Activated CD4-positive, alpha-beta memory T cell treated with anti-CD3 and anti-CD28 coated beads, Interleukin-2, amount 10 ng/mL, durations not matched to agents 7 days and 5 days (primary cell): ENCODE results near the gene C5AR1. TPM values are rescaled to one million over a fixed set of nuclear protein-coding genes. Genes with fewer than 3 reads are reported as not detected.
A peak's percentile ranks its signal among the peaks of the same experiment; 100 is the strongest.
"Not testable (repeated sequence)": the region's sequence is repeated elsewhere in the genome, so short reads cannot be mapped to it uniquely, and the experiment has no call there.

Experiments used
- CTCF ChIA-PET: fragments of 350-600 bp; sonication (Branson Sonifier 250); formaldehyde crosslinking; loops from one replicate; lab custom pipeline; 2021; ENCODE audit warnings: antibody characterized with exemption, inconsistent platforms; lab: Charles Lee
- POLR2A ChIA-PET: fragments of 350-600 bp; sonication (Branson Sonifier 250); formaldehyde crosslinking; loops from one replicate; lab custom pipeline; 2021; ENCODE audit warnings: antibody characterized with exemption; lab: Charles Lee
- DNase-seq: peaks from one replicate; pipeline ENCODE4 v3.0.0-alpha.2; 2020
- H3K27ac Mint-ChIP-seq: one replicate; pipeline ENCODE4 v1.8.0; 2021; ENCODE audit warnings: mild to moderate bottlenecking, mixed read lengths
- H3K27me3 Mint-ChIP-seq: one replicate; pipeline ENCODE4 v1.8.0; 2021; ENCODE audit warnings: mixed read lengths
- H3K36me3 Mint-ChIP-seq: one replicate; pipeline ENCODE4 v1.8.0; 2021; ENCODE audit warnings: low read depth, mixed read lengths
- H3K4me1 Mint-ChIP-seq: one replicate; pipeline ENCODE4 v1.8.0; 2021; ENCODE audit warnings: mixed read lengths
- H3K4me3 Mint-ChIP-seq: one replicate; pipeline ENCODE4 v1.8.0; 2021; ENCODE audit warnings: mild to moderate bottlenecking, mixed read lengths
- H3K9me3 Mint-ChIP-seq: one replicate; pipeline ENCODE4 v1.8.0; 2021; ENCODE audit warnings: mixed read lengths
- total RNA-seq, 2 experiments: library from RNA; stranded (reverse); gene quantifications; one replicate each; pipeline ENCODE4 v1.2.3, GENCODE V29; 2021

Gene C5AR1
- total RNA-seq, 2 experiments from 2014 or later = not detected

- H3K4me1 Mint-ChIP-seq = peaks cover 21% of the 10 kb centered on the region
- H3K27me3 Mint-ChIP-seq = no peaks in the 10 kb centered on the region
- ChIA-PET CTCF (interaction anchor here (0.6 to 2.8 kb wide), 13 partner anchors 9 to 426 kb away, joined by 3 to 17 read pairs (median 6); partner anchors contain the start of genes CCDC9, DHX34 and KPTN), POLR2A (interaction anchor here (0.8 to 4.4 kb wide), 24 partner anchors 8 to 1052 kb away, joined by 3 to 85 read pairs (median 5); partner anchors contain the start of genes CCDC9, DHX34, EMP3 and KPTN)
- peak overlapping the region; percentile 99 for H3K27ac Mint-ChIP-seq
- H3K9me3 Mint-ChIP-seq = no peaks in the 10 kb centered on the region
- H3K4me3 Mint-ChIP-seq = peak overlapping the region; percentile 98
- peaks cover 20% of the 10 kb centered on the region for H3K36me3 Mint-ChIP-seq
- DNase-seq = peak; percentile 93
Observed at GRCh38 chr19:47273313-47274070, 36.2 kb upstream of the C5AR1 start.

GRCh38 chr19:47274071-47274890, 35.4 kb upstream of the C5AR1 start, which contains the start of gene INAFM1:
TSS of gene INAFM1 (plus strand) at chr19:47274885. CDS start at chr19:47274920, 35 bp downstream.
- POLR2A ChIA-PET = interaction anchor here (0.8 to 4.4 kb wide), 28 partner anchors 9 to 1051 kb away, joined by 3 to 85 read pairs (median 4); partner anchors contain the start of genes CCDC9, DHX34, EMP3 and KPTN
- Mint-ChIP-seq H3K36me3 (peaks cover 20% of the 10 kb centered on the region), H3K27ac (peak within 1 kb of the TSS; percentile 99), H3K27me3 (no peaks in the 10 kb centered on the region), H3K4me1 (peaks cover 21% of the 10 kb centered on the region), H3K9me3 (no peaks in the 10 kb centered on the region), H3K4me3 (peak within 1 kb of the TSS; percentile 98)
- CTCF ChIA-PET = interaction anchor here (0.6 to 2.8 kb wide), 15 partner anchors 9 to 425 kb away, joined by 3 to 17 read pairs (median 6); partner anchors contain the start of genes CCDC9, DHX34, KPTN and ZC3H4
- peak; percentile 99 for DNase-seq

- ChIA-PET CTCF (interaction anchor here (0.8 to 2.8 kb wide), 11 partner anchors 8 to 153 kb away, joined by 3 to 17 read pairs (median 6); partner anchors contain the start of gene DHX34), POLR2A (interaction anchor here (0.8 to 4.4 kb wide), 17 partner anchors 10 to 1050 kb away, joined by 3 to 85 read pairs (median 5); partner anchors contain the start of genes CCDC9, DHX34, EMP3 and KPTN)
- Mint-ChIP-seq H3K4me1 (peaks cover 23% of the 10 kb centered on the region), H3K27ac (no peak overlapping the region), H3K36me3 (peaks cover 21% of the 10 kb centered on the region), H3K9me3 (no peaks in the 10 kb centered on the region), H3K4me3 (peak overlapping the region; percentile 58), H3K27me3 (no peaks in the 10 kb centered on the region)
- no peak for DNase-seq
Observed at GRCh38 chr19:47274891-47275761, 34.5 kb upstream of the C5AR1 start.

GRCh38 chr19:47275791-47276461, 33.7 kb upstream of the C5AR1 start:
- POLR2A ChIA-PET = interaction anchor here (1.2 to 4.4 kb wide), 5 partner anchors 9 to 240 kb away, joined by 3 to 85 read pairs (median 14); partner anchors contain the start of genes CCDC9, DHX34 and ZC3H4
- no peaks in the 10 kb centered on the region for H3K9me3 Mint-ChIP-seq
- no peak for DNase-seq
- peaks cover 23% of the 10 kb centered on the region for H3K4me1 Mint-ChIP-seq
- H3K27ac Mint-ChIP-seq = no peak overlapping the region
- H3K4me3 Mint-ChIP-seq = peak overlapping the region; percentile 58
- no peaks in the 10 kb centered on the region for H3K27me3 Mint-ChIP-seq
- CTCF ChIA-PET = interaction anchor here (0.8 to 2.8 kb wide), 9 partner anchors 9 to 152 kb away, joined by 3 to 17 read pairs (median 5); partner anchors contain the start of genes CCDC9 and DHX34
- H3K36me3 Mint-ChIP-seq = peaks cover 13% of the 10 kb centered on the region

GRCh38 chr19:47276513-47276912, 33.1 kb upstream of the C5AR1 start:
- CTCF ChIA-PET = interaction anchor here (0.9 to 1.2 kb wide), 4 partner anchors 10 to 73 kb away, joined by 3 to 5 read pairs (median 4); partner anchors contain the start of genes CCDC9 and DHX34
- not testable (repeated sequence) for H3K27ac Mint-ChIP-seq, DNase-seq, H3K27me3 Mint-ChIP-seq, H3K4me3 Mint-ChIP-seq, H3K9me3 Mint-ChIP-seq, H3K36me3 Mint-ChIP-seq
- peaks cover 23% of the 10 kb centered on the region for H3K4me1 Mint-ChIP-seq
- POLR2A ChIA-PET = interaction anchor here (1.2 to 2.1 kb wide), 2 partner anchors 8 to 239 kb away, joined by 3 to 9 read pairs; no protein-coding TSS in a partner anchor

- H3K27ac Mint-ChIP-seq = no peak overlapping the region
- DNase-seq = peak; percentile 72
- no peak overlapping the region for H3K4me3 Mint-ChIP-seq
- H3K36me3 Mint-ChIP-seq = peaks cover 10% of the 10 kb centered on the region
- H3K27me3 Mint-ChIP-seq = no peaks in the 10 kb centered on the region
- ChIA-PET CTCF (interaction anchor here (1.6 to 1.9 kb wide), 2 partner anchors 18 to 69 kb away, joined by 7 read pairs; partner anchors contain the start of gene DHX34), POLR2A (no interaction called here)
- H3K4me1 Mint-ChIP-seq = peaks cover 11% of the 10 kb centered on the region
- no peaks in the 10 kb centered on the region for H3K9me3 Mint-ChIP-seq
Observed at GRCh38 chr19:47280183-47280797, 29.4 kb upstream of the C5AR1 start.

- no peak overlapping the region for H3K4me3 Mint-ChIP-seq
- no peak for DNase-seq
- POLR2A ChIA-PET = interaction anchor here (2.1 kb wide), 1 partner anchor 8 kb away, joined by 9 read pairs; no protein-coding TSS in a partner anchor
- peaks cover 3% of the 10 kb centered on the region for H3K36me3 Mint-ChIP-seq
- H3K9me3 Mint-ChIP-seq = no peaks in the 10 kb centered on the region
- no peak overlapping the region for H3K27ac Mint-ChIP-seq
- CTCF ChIA-PET = interaction anchor here (0.6 to 3.1 kb wide), 5 partner anchors 9 to 135 kb away, joined by 3 to 22 read pairs (median 6); partner anchors contain the start of gene INAFM1
- H3K4me1 Mint-ChIP-seq = peaks cover 5% of the 10 kb centered on the region
- H3K27me3 Mint-ChIP-seq = no peaks in the 10 kb centered on the region
Observed at GRCh38 chr19:47283405-47284059, 26.1 kb upstream of the C5AR1 start.

- CTCF ChIA-PET = interaction anchor here (0.6 to 3.1 kb wide), 17 partner anchors 9 to 423 kb away, joined by 3 to 22 read pairs (median 3); partner anchors contain the start of gene INAFM1
- Mint-ChIP-seq H3K27ac (no peak overlapping the region), H3K36me3 (peaks cover 3% of the 10 kb centered on the region), H3K4me1 (peaks cover 7% of the 10 kb centered on the region), H3K9me3 (no peaks in the 10 kb centered on the region), H3K27me3 (no peaks in the 10 kb centered on the region), H3K4me3 (no peak overlapping the region)
- POLR2A ChIA-PET = interaction anchor here (2.1 kb wide), 1 partner anchor 9 kb away, joined by 9 read pairs; no protein-coding TSS in a partner anchor
- DNase-seq = peak; percentile 35
Observed at GRCh38 chr19:47284324-47284899, 25.2 kb upstream of the C5AR1 start.

GRCh38 chr19:47296036-47296435, 13.6 kb upstream of the C5AR1 start:
- peaks cover 13% of the 10 kb centered on the region for H3K4me1 Mint-ChIP-seq
- CTCF ChIA-PET = interaction anchor here (0.6 to 6.6 kb wide), 14 partner anchors 9 to 403 kb away, joined by 3 to 77 read pairs (median 4); partner anchors contain the start of gene DHX34
- H3K4me3 Mint-ChIP-seq = no peak overlapping the region
- no peaks in the 10 kb centered on the region for H3K27me3 Mint-ChIP-seq
- H3K9me3 Mint-ChIP-seq = no peaks in the 10 kb centered on the region
- H3K27ac Mint-ChIP-seq = no peak overlapping the region
- peak; percentile 81 for DNase-seq
- H3K36me3 Mint-ChIP-seq = no peaks in the 10 kb centered on the region
- POLR2A ChIA-PET = no interaction called here

- H3K4me3 Mint-ChIP-seq, H3K27me3 Mint-ChIP-seq, DNase-seq, H3K36me3 Mint-ChIP-seq, H3K9me3 Mint-ChIP-seq, POLR2A ChIA-PET, H3K27ac Mint-ChIP-seq: not testable (repeated sequence)
- CTCF ChIA-PET = interaction anchor here (0.7 kb wide), 1 partner anchor 90 kb away, joined by 3 read pairs; no protein-coding TSS in a partner anchor
- H3K4me1 Mint-ChIP-seq = peaks cover 16% of the 10 kb centered on the region
Observed at GRCh38 chr19:47300867-47301266, 8.8 kb upstream of the C5AR1 start.
